ENCODE results near the gene PIEZO2. TPM values are rescaled to one million over a fixed set of nuclear protein-coding genes. Genes with fewer than 3 reads are reported as not detected.

The PIEZO2 gene
- total RNA-seq, 4 donors from 2014 or later, result 0.64 to 1.8 (median 1.6) TPM

GRCh38 chr18:11002796-11003195 lies 146.6 kb downstream of the PIEZO2 start:
- H3K27ac ChIP-seq, result no peak overlapping the region
- TF ChIP-seq EP300 (IDR thresholded peaks at IDR 0.05) (no peak), POLR2AphosphoS5 (IDR thresholded peaks at IDR 0.05) (no peak), CTCF (IDR thresholded peaks at IDR 0.05) (no peak), POLR2A (IDR thresholded peaks at IDR 0.05) (no peak)
- H3K9me3 ChIP-seq, result peaks cover 0 to 6% (median 0%) of the 10 kb centered on the region in 3 donors

GRCh38 chr18:11002277-11002676 lies 147.1 kb downstream of the PIEZO2 start:
- ATAC-seq, result no peak
- Histone ChIP-seq H3K36me3 (no peaks in the 10 kb centered on the region), H3K4me1 (no peaks in the 10 kb centered on the region), H3K4me3 (no peak overlapping the region), H3K27ac (no peak overlapping the region), H3K9me3 (peaks cover 0 to 10% (median 0%) of the 10 kb centered on the region in 3 donors), H3K27me3 (no peaks in the 10 kb centered on the region)
- no peak for TF ChIP-seq CTCF (IDR thresholded peaks at IDR 0.05)
- TF ChIP-seq POLR2AphosphoS5 (IDR thresholded peaks at IDR 0.05), result no peak
- no peak for TF ChIP-seq POLR2A (IDR thresholded peaks at IDR 0.05)
- TF ChIP-seq EP300 (IDR thresholded peaks at IDR 0.05), result no peak
- WGBS, 2 donors (ENCODE audit: low coverage in 1 of 2), result 80 to 93% methylated on average over 1 of the region's 1 CpG

More at GRCh38 chr18:11002796-11003195, 146.6 kb downstream of the PIEZO2 start:
- Histone ChIP-seq H3K4me3 (no peak overlapping the region), H3K4me1 (no peaks in the 10 kb centered on the region), H3K36me3 (no peaks in the 10 kb centered on the region), H3K27me3 (no peaks in the 10 kb centered on the region)
- ATAC-seq, result no peak
- 52% methylated on average over 4 of the region's 4 CpGs; no CpG with 5 or more reads in 1 of the 2 donors for WGBS, 2 donors (ENCODE audit: low coverage in 1 of 2)

DNA sequence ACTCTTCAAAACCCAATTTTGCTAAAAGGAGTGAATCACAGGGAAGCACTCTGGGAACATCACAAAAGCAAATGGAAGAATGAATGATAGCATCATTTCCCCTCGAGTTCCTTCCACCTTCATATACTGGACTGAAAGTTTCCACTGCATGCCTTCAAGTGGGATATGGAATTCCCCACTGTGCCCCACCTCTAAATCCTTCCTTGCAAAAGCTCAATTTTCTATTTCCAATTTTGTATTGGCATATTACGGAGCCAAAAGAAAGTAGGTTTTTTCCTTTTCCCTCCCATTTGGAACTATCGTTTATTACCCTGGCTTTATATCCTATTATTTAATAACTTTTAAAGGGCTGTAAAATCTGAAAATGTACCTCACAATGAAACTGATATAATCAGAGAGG lies 149.3 kb downstream of the PIEZO2 start:
- no peak for ATAC-seq
- no peaks in the 10 kb centered on the region for H3K36me3 ChIP-seq
- no peak overlapping the region for H3K4me3 ChIP-seq
- peaks cover 0 to 10% (median 0%) of the 10 kb centered on the region in 3 donors for H3K9me3 ChIP-seq
- H3K4me1 ChIP-seq, result no peaks in the 10 kb centered on the region
- WGBS, 2 donors (ENCODE audit: low coverage in 1 of 2), result 68 to 75% methylated on average over 3 of the region's 3 CpGs
- H3K27ac ChIP-seq, result no peak overlapping the region
- no peaks in the 10 kb centered on the region for H3K27me3 ChIP-seq
- TF ChIP-seq EP300 (IDR thresholded peaks at IDR 0.05), result no peak
- no peak for TF ChIP-seq POLR2AphosphoS5 (IDR thresholded peaks at IDR 0.05)
- no peak for TF ChIP-seq POLR2A (IDR thresholded peaks at IDR 0.05)
- TF ChIP-seq CTCF (IDR thresholded peaks at IDR 0.05), result no peak

DNA sequence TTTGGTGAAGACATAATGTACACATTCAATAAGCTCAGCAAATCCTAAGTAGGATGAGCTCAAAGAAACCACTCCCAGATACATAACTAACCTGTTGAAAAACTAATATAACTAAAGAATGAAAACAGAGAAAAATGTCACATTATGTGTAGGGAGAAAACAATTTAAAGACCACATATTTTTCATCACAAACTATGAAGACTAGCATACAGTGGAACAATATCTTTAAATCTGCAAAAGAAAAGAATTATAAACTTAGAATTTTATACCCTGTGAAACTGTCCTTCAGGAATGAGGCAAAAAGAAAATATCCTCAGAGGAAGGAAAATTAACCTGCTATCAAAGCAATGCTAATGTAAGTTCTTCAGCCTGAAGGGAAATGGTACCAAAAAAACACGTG lies 151.5 kb downstream of the PIEZO2 start:
- H3K27ac ChIP-seq, result no peak overlapping the region
- H3K4me3 ChIP-seq, result no peak overlapping the region
- peaks cover 0 to 10% (median 0%) of the 10 kb centered on the region in 3 donors for H3K9me3 ChIP-seq
- no peaks in the 10 kb centered on the region for H3K4me1 ChIP-seq
- ATAC-seq, result no peak
- 86 to 90% methylated on average over 1 of the region's 1 CpG for whole genome bisulfite sequencing, 2 donors (ENCODE audit: low coverage in 1 of 2)
- TF ChIP-seq CTCF (IDR thresholded peaks at IDR 0.05) (no peak), POLR2A (IDR thresholded peaks at IDR 0.05) (no peak), EP300 (IDR thresholded peaks at IDR 0.05) (no peak), POLR2AphosphoS5 (IDR thresholded peaks at IDR 0.05) (no peak)
- H3K27me3 ChIP-seq, result no peaks in the 10 kb centered on the region
- no peaks in the 10 kb centered on the region for H3K36me3 ChIP-seq

GRCh38 chr18:10995550-10995949 lies 153.8 kb downstream of the PIEZO2 start:
- Histone ChIP-seq H3K4me1 (no peaks in the 10 kb centered on the region), H3K27ac (no peak overlapping the region), H3K27me3 (no peaks in the 10 kb centered on the region), H3K36me3 (no peaks in the 10 kb centered on the region), H3K4me3 (no peak overlapping the region), H3K9me3 (peaks cover 0 to 17% (median 0%) of the 10 kb centered on the region in 3 donors)
- 80 to 100% methylated on average over 1 of the region's 1 CpG for WGBS, 2 donors (ENCODE audit: low coverage in 1 of 2)
- no peak for ATAC-seq
- no peak for TF ChIP-seq EP300 (IDR thresholded peaks at IDR 0.05)
- no peak for TF ChIP-seq POLR2A (IDR thresholded peaks at IDR 0.05)
- TF ChIP-seq POLR2AphosphoS5 (IDR thresholded peaks at IDR 0.05), result no peak
- no peak for TF ChIP-seq CTCF (IDR thresholded peaks at IDR 0.05)

Data from gastroesophageal sphincter (tissue), 4 donors.